B cell (primary cell): ENCODE data around the gene DENND6A. TPM values are rescaled to one million over a fixed set of nuclear protein-coding genes. Genes with fewer than 3 reads are reported as not detected.

ENCODE experiments used
- ATAC-seq: fragments of 200-7000 bp; cut with Tn5 transposase; one replicate; pipeline ENCODE4 v1.10.0; 2021; ENCODE audit warnings: low read depth, mild to moderate bottlenecking, moderate number of reproducible peaks, moderate library complexity
- CTCF ChIA-PET: fragments of 350-600 bp; sonication (Branson Sonifier 250); formaldehyde crosslinking; loops from one replicate; lab custom pipeline; 2021; ENCODE audit warnings: antibody characterized with exemption, inconsistent platforms; lab: Charles Lee
- POLR2A ChIA-PET: fragments of 350-600 bp; sonication (Branson Sonifier 250); formaldehyde crosslinking; loops from one replicate; lab custom pipeline; 2021; ENCODE audit warnings: antibody characterized with exemption; lab: Charles Lee
- DNase-seq: peaks from one replicate; pipeline ENCODE4 v3.0.0; 2013
- H2AFZ ChIP-seq: 2 replicates; pipeline ENCODE4 v1.6.1; 2012; ENCODE audit warnings: mild to moderate bottlenecking, low read depth, low read length; ENCODE audit not compliant: insufficient read depth, poor library complexity, severe bottlenecking
- H3K27ac ChIP-seq, 2 donors: 1 replicate in 1 of 2; 2 replicates in 1 of 2; pipeline ENCODE4 v1.5.1; 2012 to 2013; ENCODE audit warnings: low read length in 2 of 2, mild to moderate bottlenecking in 2 of 2, moderate library complexity in 1 of 2
- H3K27me3 ChIP-seq, 4 experiments: fragments of 200-600 bp in 1 of 4; sonication (generic) in 1 of 4; replicated peaks in 1 of 4; 1 replicate in 2 of 4; 2 replicates in 2 of 4; pipeline versions ENCODE4 v1.6.1 to v1.7.0; 2013 to 2016; ENCODE audit warnings: low read length in 3 of 4, mild to moderate bottlenecking in 2 of 4, mixed read lengths in 1 of 4, moderate library complexity in 1 of 4; ENCODE audit not compliant: insufficient read depth in 4 of 4, control insufficient read depth in 3 of 4; ENCODE audit errors: control extremely low read depth in 1 of 4
- H3K36me3 ChIP-seq, 2 experiments: replicated peaks in 1 of 2; 1 replicate in 1 of 2; 2 replicates in 1 of 2; pipeline versions ENCODE4 v1.6.1 to v1.7.1; 2013; ENCODE audit warnings: low read length in 1 of 2; ENCODE audit not compliant: insufficient read depth in 2 of 2, control insufficient read depth in 1 of 2; ENCODE audit errors: control extremely low read depth in 1 of 2, extremely low read depth in 1 of 2
- H3K4me1 ChIP-seq, 2 donors: fragments of 200-600 bp in 1 of 2; sonication (generic) in 1 of 2; 1 replicate in 1 of 2; 2 replicates in 1 of 2; pipeline versions ENCODE4 v1.5.1 to v1.6.1; 2013 to 2017; ENCODE audit warnings: low read length in 2 of 2; ENCODE audit not compliant: control insufficient read depth in 2 of 2, insufficient read depth in 2 of 2
- H3K4me2 ChIP-seq: replicated peaks from 2 replicates; pipeline ENCODE3; 2012; ENCODE audit warnings: mild to moderate bottlenecking, low read depth, low read length; ENCODE audit not compliant: poor library complexity, severe bottlenecking
- H3K4me3 ChIP-seq, 5 experiments: fragments of 200-600 bp in 1 of 5; sonication (generic) in 1 of 5; 1 replicate in 3 of 5; 2 replicates in 2 of 5; pipeline versions ENCODE4 v1.5.1 to v1.7.0; 2011 to 2016; ENCODE audit warnings: low read length in 4 of 5, mild to moderate bottlenecking in 4 of 5, low read depth in 2 of 5, control low read depth in 1 of 5, moderate library complexity in 1 of 5; ENCODE audit not compliant: insufficient read depth in 1 of 5; ENCODE audit errors: control extremely low read depth in 1 of 5, extremely low read depth in 1 of 5
- H3K79me2 ChIP-seq: fragments of 200-600 bp; sonication (generic); one replicate; pipeline ENCODE4 v1.6.0; 2016; ENCODE audit warnings: low read length; ENCODE audit not compliant: control insufficient read depth, insufficient read depth
- H3K9ac ChIP-seq: fragments of 200-600 bp; sonication (generic); 2 replicates; pipeline ENCODE4 v1.6.1; 2017; ENCODE audit warnings: mild to moderate bottlenecking, low read length, moderate library complexity
- H3K9me3 ChIP-seq, 3 donors: one replicate each; pipeline versions ENCODE4 v1.6.1 to v1.7.1; 2013; ENCODE audit warnings: low read length in 2 of 3; ENCODE audit not compliant: control insufficient read depth in 2 of 3, insufficient read depth in 1 of 3; ENCODE audit errors: control extremely low read depth in 1 of 3
- H4K20me1 ChIP-seq: 2 replicates; pipeline ENCODE4 v1.6.0; 2012; ENCODE audit warnings: mild to moderate bottlenecking, low read length; ENCODE audit not compliant: insufficient read depth, control insufficient read depth, poor library complexity, severe bottlenecking
- H3K27ac Mint-ChIP-seq: one replicate; pipeline ENCODE4 v1.8.0; 2021; ENCODE audit warnings: mixed read lengths
- H3K27me3 Mint-ChIP-seq: one replicate; pipeline ENCODE4 v1.8.0; 2021; ENCODE audit warnings: mixed read lengths
- H3K4me1 Mint-ChIP-seq: one replicate; pipeline ENCODE4 v1.8.0; 2021; ENCODE audit warnings: mixed read lengths
- H3K4me3 Mint-ChIP-seq: one replicate; pipeline ENCODE4 v1.8.0; 2021; ENCODE audit warnings: mixed read lengths
- H3K9me3 Mint-ChIP-seq: one replicate; pipeline ENCODE4 v1.8.0; 2022; ENCODE audit warnings: mixed read lengths; ENCODE audit not compliant: insufficient read depth
- EZH2 ChIP-seq: IDR thresholded peaks from 2 replicates; pipeline ENCODE4 v1.6.1; 2012; ENCODE audit warnings: borderline replicate concordance, low read depth, mild to moderate bottlenecking, moderate library complexity, low read length; ENCODE audit not compliant: insufficient read depth, poor library complexity, severe bottlenecking
- WGBS: methylation state at CpG from one replicate; pipeline ENCODE4 v1.1.5; 2013; ENCODE audit warnings: missing lambda C conversion rate; ENCODE audit not compliant: insufficient coverage; 5-methylcytosine and 5-hydroxymethylcytosine counted together
- intact Hi-C: fragments of 100-400 bp; cut with micrococcal nuclease; formaldehyde crosslinking; loops from one replicate; pipeline ENCODE4 v1.10.0; 2022
- polyA plus RNA-seq: library from polyadenylated mRNA; depleted of rRNA; stranded (reverse); fragments of >200 nt; gene quantifications from 2 replicates; pipeline ENCODE4 v1.2.3, GENCODE V29; 2012
- total RNA-seq, 2 donors: library from RNA; stranded (reverse); fragments of 120-200 nt in 1 of 2; gene quantifications; 1 replicate in 1 of 2; 2 replicates in 1 of 2; pipeline versions ENCODE4 v1.2.3 to v1.2.4, GENCODE V29; 2013 to 2022
- TF ChIP-seq, protein P1 (sequence below): fragments of 200-600 bp; IDR thresholded peaks from one replicate; pipeline ENCODE4 v1.8.0; 2022; ENCODE audit warnings: antibody characterized with exemption, mild to moderate bottlenecking

DENND6A gene
- total and polyA plus RNA-seq, 2 donors (not counting 1 experiment from before 2014, with no cell fraction given): 10.0 to 31.5 TPM

DNA sequence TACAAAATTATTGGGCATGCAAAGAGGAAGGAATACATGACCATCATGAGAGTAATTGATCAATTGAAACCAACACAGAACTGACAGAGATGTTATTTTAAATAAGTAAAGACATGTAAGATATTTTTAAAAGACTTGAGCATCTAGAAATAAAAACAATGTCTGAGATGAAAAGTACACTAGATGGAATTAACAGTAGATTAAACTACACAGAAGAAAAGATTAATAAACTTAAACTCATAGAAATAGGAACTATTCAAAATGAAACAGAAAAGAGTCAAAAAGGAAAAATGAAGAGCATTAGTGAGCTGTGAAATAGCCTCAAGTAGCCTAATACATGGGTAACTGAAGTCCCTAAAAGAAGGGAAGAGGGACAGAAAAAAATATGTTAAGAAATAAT, 87.2 kb downstream of the DENND6A start:
- H3K4me1 ChIP-seq: no peaks in the 10 kb centered on the region
- DNase-seq: no peak
- Mint-ChIP-seq H3K9me3 (no peaks in the 10 kb centered on the region), H3K4me3 (no peak overlapping the region), H3K27me3 (no peaks in the 10 kb centered on the region), H3K27ac (no peak overlapping the region), H3K4me1 (no peaks in the 10 kb centered on the region)
- no peak overlapping the region for H3K9ac ChIP-seq
- ATAC-seq: no peak
- no peaks in the 10 kb centered on the region for H3K27me3 ChIP-seq
- no peak overlapping the region for H3K27ac ChIP-seq
- H3K36me3 ChIP-seq: peaks cover 2% of the 10 kb centered on the region in 2 experiments
- H2AFZ ChIP-seq: no peak overlapping the region
- no peaks in the 10 kb centered on the region for H4K20me1 ChIP-seq
- H3K4me3 ChIP-seq: no peak overlapping the region
- CTCF ChIA-PET: no interaction called here
- TF ChIP-seq, protein P1, sequence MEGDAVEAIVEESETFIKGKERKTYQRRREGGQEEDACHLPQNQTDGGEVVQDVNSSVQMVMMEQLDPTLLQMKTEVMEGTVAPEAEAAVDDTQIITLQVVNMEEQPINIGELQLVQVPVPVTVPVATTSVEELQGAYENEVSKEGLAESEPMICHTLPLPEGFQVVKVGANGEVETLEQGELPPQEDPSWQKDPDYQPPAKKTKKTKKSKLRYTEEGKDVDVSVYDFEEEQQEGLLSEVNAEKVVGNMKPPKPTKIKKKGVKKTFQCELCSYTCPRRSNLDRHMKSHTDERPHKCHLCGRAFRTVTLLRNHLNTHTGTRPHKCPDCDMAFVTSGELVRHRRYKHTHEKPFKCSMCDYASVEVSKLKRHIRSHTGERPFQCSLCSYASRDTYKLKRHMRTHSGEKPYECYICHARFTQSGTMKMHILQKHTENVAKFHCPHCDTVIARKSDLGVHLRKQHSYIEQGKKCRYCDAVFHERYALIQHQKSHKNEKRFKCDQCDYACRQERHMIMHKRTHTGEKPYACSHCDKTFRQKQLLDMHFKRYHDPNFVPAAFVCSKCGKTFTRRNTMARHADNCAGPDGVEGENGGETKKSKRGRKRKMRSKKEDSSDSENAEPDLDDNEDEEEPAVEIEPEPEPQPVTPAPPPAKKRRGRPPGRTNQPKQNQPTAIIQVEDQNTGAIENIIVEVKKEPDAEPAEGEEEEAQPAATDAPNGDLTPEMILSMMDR: no peak
- TF ChIP-seq EZH2: no peak
- H3K79me2 ChIP-seq: peaks cover 6% of the 10 kb centered on the region
- POLR2A ChIA-PET: no interaction called here
- peaks cover 0 to 3% (median 1%) of the 10 kb centered on the region in 3 donors for H3K9me3 ChIP-seq
- no peak overlapping the region for H3K4me2 ChIP-seq
- intact Hi-C loops: no loop called here

DNA sequence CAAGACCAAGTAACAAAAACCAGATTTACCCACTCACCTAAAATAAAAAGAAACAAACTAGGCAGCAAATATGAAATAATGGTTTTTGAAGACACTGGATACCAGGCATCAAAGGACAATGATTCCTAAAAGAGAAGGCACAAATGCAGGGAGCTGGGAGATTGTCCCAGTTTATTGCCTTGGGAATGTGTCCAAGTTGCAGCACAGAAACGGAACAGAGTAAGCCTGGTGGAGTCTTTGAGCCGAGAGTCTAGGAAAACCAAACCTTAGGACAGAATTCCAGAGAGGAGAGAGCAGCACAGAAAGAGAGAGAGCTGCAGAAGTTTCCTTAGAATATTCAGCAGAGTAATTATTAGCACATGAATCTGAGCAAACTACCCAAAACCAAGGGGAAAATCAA, 87.9 kb downstream of the DENND6A start:
- H3K4me2 ChIP-seq: no peak overlapping the region
- Mint-ChIP-seq H3K27ac (no peak overlapping the region), H3K4me3 (no peak overlapping the region), H3K4me1 (no peaks in the 10 kb centered on the region), H3K9me3 (no peaks in the 10 kb centered on the region), H3K27me3 (no peaks in the 10 kb centered on the region)
- TF ChIP-seq EZH2: no peak
- TF ChIP-seq, protein P1: no peak
- ChIA-PET POLR2A (interaction anchor here (0.5 kb wide), 1 partner anchor 53 kb away, joined by 3 read pairs; no protein-coding TSS in a partner anchor), CTCF (no interaction called here)
- H3K9ac ChIP-seq: no peak overlapping the region
- H4K20me1 ChIP-seq: no peaks in the 10 kb centered on the region
- intact Hi-C loops: no loop called here
- ATAC-seq: no peak
- no peak overlapping the region for H3K4me3 ChIP-seq
- H3K9me3 ChIP-seq: peaks cover 0 to 3% (median 1%) of the 10 kb centered on the region in 3 donors
- H3K79me2 ChIP-seq: peaks cover 10% of the 10 kb centered on the region
- H2AFZ ChIP-seq: no peak overlapping the region
- no peaks in the 10 kb centered on the region for H3K27me3 ChIP-seq
- no peak for DNase-seq
- WGBS: 100% methylated on average over 1 of the region's 2 CpGs
- H3K4me1 ChIP-seq: no peaks in the 10 kb centered on the region
- H3K36me3 ChIP-seq: peaks cover 2% of the 10 kb centered on the region in 2 experiments
- no peak overlapping the region for H3K27ac ChIP-seq
